Liver (tissue), 9 donors: Measurements from ENCODE around the gene PAIP1. TPM values are rescaled to one million over a fixed set of nuclear protein-coding genes. Genes with fewer than 3 reads are reported as not detected.
"Not testable (repeated sequence)": the region's sequence is repeated elsewhere in the genome, so short reads cannot be mapped to it uniquely, and the experiment has no call there.

Experiments
- DNase-seq: peaks from one replicate; pipeline ENCODE4 v3.0.0-alpha.2; 2017; ENCODE audit warnings: low spot score
- H3K27ac ChIP-seq, 2 donors: one replicate each; pipeline ENCODE4 v1.7.0; 2013; ENCODE audit warnings: inconsistent platforms in 2 of 2, low read length in 2 of 2, control low read depth in 1 of 2, low read depth in 1 of 2, mild to moderate bottlenecking in 1 of 2
- H3K27me3 ChIP-seq, 4 donors: one replicate each; pipeline versions ENCODE4 v1.6.1 to v1.7.0; 2013; ENCODE audit warnings: low read length in 3 of 4, inconsistent platforms in 1 of 4, mild to moderate bottlenecking in 1 of 4, moderate library complexity in 1 of 4; ENCODE audit not compliant: control insufficient read depth in 4 of 4, insufficient read depth in 4 of 4
- H3K36me3 ChIP-seq, 4 donors: one replicate each; pipeline versions ENCODE4 v1.6.1 to v1.7.0; 2013; ENCODE audit warnings: low read length in 3 of 4, mild to moderate bottlenecking in 3 of 4, low read depth in 1 of 4, moderate library complexity in 1 of 4; ENCODE audit not compliant: control insufficient read depth in 4 of 4, insufficient read depth in 3 of 4
- H3K4me1 ChIP-seq, 4 donors: one replicate each; pipeline versions ENCODE4 v1.6.1 to v1.7.0; 2013; ENCODE audit warnings: low read length in 3 of 4, mild to moderate bottlenecking in 3 of 4, moderate library complexity in 1 of 4; ENCODE audit not compliant: control insufficient read depth in 4 of 4, insufficient read depth in 4 of 4
- H3K4me3 ChIP-seq, 3 donors: one replicate each; pipeline versions ENCODE4 v1.6.1 to v1.7.0; 2013; ENCODE audit warnings: low read length in 3 of 3, control low read depth in 1 of 3, low read depth in 1 of 3, mild to moderate bottlenecking in 1 of 3
- H3K9ac ChIP-seq, 2 donors: one replicate each; pipeline ENCODE4 v1.7.0; 2013; ENCODE audit warnings: low read length in 2 of 2, mild to moderate bottlenecking in 2 of 2, moderate library complexity in 2 of 2, control low read depth in 1 of 2, low read depth in 1 of 2
- H3K9me3 ChIP-seq, 4 donors: one replicate each; pipeline versions ENCODE4 v1.6.1 to v1.7.0; 2013; ENCODE audit warnings: low read length in 3 of 4; ENCODE audit not compliant: control insufficient read depth in 4 of 4
- FOXA1 ChIP-seq: IDR thresholded peaks from 2 replicates; pipeline ENCODE4 v1.6.1; 2016; ENCODE audit warnings: antibody characterized with exemption
- HNF4A ChIP-seq, 2 donors: conservative IDR thresholded peaks; 2 replicates each; pipeline ENCODE4 v1.6.1; 2016; ENCODE audit warnings: antibody characterized with exemption in 2 of 2, mild to moderate bottlenecking in 2 of 2
- HNF4G ChIP-seq: IDR thresholded peaks from 2 replicates; pipeline ENCODE4 v1.6.1; 2016; ENCODE audit warnings: antibody characterized with exemption
- SP1 ChIP-seq: IDR thresholded peaks from 2 replicates; pipeline ENCODE4 v1.6.1; 2018; ENCODE audit warnings: antibody characterized with exemption, mild to moderate bottlenecking
- WGBS: extraction: QIAGEN DNeasy Blood & Tissue Kit; methylation state at CpG from one replicate; pipeline ENCODE4 v1.1.7; 2013; 5-methylcytosine and 5-hydroxymethylcytosine counted together
- polyA plus RNA-seq, 2 donors: library from polyadenylated mRNA; stranded (reverse) in 1 of 2; unstranded in 1 of 2; fragments of 200-250 nt in 1 of 2; fragments of >200 nt in 1 of 2; fragmentation: Nextera tagmentation in 1 of 2; extraction: Ambion mirVana in 1 of 2; gene quantifications; one replicate each; pipeline versions ENCODE4 v1.2.1 to v1.2.3, GENCODE V29; 2013 to 2015
- total RNA-seq, 2 donors: library from RNA; depleted of rRNA; stranded (reverse); fragments of >200 nt; gene quantifications; one replicate each; pipeline ENCODE4 v1.2.3, GENCODE V29; 2014
- TF ChIP-seq, protein P1 (sequence below): IDR thresholded peaks from 2 replicates; pipeline ENCODE4 v1.6.1; 2016; ENCODE audit warnings: antibody characterized with exemption, mild to moderate bottlenecking
- TF ChIP-seq, protein P2 (sequence below): IDR thresholded peaks from 2 replicates; pipeline ENCODE4 v1.6.1; 2016; ENCODE audit warnings: antibody characterized with exemption
- TF ChIP-seq, protein P3 (sequence below): IDR thresholded peaks from 2 replicates; pipeline ENCODE4 v1.6.1; 2016; ENCODE audit warnings: antibody characterized with exemption
- donor health status: healthy.
- donor health status: healthy.
- donor health status: healthy.
- donor health status: healthy.
- donor health status: healthy.

Gene PAIP1
- total and polyA plus RNA-seq, 4 donors = 27.0 to 50.8 (median 44.2) TPM

DNA sequence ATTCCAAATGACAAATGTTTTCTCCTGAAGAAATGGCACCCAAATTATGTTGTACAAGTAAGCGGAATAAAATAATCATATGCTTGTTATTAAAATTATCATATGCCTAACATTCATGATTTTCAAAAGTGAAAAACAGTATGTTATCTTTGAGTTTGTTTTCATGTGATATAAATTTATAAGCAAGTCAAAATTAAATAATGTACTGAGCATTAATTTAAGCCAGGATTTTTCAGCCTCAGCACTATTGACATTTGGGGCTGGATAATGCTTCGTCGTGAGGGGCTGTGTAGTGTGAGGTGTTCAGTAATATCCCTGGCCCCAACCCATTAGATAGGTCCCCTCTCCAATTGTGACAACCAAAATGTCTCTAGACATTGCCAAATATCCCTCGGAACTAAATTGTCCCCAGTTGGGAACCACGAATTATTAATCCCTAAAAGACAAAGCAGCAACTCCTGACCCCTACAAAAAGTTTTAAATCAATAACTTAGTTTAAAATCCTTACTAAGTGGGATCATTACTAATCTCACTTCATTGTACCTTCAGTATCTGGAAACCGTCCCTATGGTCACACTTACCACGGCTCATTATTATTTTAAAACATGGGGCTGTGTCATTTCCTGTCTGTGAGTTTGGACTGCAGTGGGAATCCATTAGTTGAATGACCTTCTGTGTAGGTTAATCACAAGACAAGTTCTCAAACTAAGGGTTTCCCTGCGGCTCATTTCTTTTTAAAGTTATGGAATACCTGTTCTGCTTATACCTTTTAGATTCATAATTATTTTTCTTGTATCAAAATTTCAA, 44.8 kb upstream of the PAIP1 start (continued):
- TF ChIP-seq, protein P1, sequence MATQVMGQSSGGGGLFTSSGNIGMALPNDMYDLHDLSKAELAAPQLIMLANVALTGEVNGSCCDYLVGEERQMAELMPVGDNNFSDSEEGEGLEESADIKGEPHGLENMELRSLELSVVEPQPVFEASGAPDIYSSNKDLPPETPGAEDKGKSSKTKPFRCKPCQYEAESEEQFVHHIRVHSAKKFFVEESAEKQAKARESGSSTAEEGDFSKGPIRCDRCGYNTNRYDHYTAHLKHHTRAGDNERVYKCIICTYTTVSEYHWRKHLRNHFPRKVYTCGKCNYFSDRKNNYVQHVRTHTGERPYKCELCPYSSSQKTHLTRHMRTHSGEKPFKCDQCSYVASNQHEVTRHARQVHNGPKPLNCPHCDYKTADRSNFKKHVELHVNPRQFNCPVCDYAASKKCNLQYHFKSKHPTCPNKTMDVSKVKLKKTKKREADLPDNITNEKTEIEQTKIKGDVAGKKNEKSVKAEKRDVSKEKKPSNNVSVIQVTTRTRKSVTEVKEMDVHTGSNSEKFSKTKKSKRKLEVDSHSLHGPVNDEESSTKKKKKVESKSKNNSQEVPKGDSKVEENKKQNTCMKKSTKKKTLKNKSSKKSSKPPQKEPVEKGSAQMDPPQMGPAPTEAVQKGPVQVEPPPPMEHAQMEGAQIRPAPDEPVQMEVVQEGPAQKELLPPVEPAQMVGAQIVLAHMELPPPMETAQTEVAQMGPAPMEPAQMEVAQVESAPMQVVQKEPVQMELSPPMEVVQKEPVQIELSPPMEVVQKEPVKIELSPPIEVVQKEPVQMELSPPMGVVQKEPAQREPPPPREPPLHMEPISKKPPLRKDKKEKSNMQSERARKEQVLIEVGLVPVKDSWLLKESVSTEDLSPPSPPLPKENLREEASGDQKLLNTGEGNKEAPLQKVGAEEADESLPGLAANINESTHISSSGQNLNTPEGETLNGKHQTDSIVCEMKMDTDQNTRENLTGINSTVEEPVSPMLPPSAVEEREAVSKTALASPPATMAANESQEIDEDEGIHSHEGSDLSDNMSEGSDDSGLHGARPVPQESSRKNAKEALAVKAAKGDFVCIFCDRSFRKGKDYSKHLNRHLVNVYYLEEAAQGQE = no peak
- no peak for TF ChIP-seq FOXA1

DNA sequence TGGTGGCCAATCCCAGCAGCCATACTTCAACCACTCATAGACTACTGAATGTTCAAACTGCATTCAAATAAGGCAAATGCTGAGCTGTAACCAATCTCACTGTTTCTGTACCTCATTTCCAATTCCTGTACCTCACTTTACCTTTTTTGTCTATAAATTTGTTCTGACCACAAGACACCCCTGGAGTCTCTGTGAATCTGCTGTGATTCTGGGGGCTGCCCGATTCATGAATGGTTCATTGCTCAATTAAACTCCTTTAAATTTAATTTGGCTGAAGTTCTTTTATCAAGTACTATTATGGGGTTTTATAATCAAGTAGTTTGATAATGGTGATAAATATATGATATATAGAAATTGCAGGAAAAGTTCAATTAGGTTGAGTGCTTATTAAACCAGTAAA, 42.0 kb upstream of the PAIP1 start:
- not testable (repeated sequence) for H3K9ac ChIP-seq, H3K27me3 ChIP-seq, DNase-seq, H3K9me3 ChIP-seq, H3K4me3 ChIP-seq, H3K36me3 ChIP-seq, H3K27ac ChIP-seq
- H3K4me1 ChIP-seq = peaks cover 5 to 21% (median 12%) of the 10 kb centered on the region in 4 donors
- WGBS = 99% methylated on average over 1 of the region's 1 CpG

DNA sequence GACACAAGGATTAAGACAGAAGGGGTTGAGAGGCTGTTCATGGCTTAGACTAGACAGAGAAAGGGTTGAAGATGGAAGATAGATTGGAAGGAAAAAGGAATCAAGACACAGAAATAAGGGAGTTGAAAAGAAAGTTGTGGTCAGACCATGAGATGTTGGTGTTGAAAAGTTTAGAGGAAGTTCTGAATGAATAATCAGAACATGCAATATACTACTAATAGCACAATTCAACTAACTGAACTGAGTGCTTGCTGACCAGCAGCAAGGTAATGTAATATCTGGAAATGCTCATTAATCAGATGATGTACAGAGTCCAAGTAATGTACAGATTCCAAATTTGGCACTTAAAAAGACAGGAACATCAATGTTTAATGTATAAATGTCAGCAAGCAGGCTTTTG, 35.5 kb upstream of the PAIP1 start:
- DNase-seq = no peak
- no peak for TF ChIP-seq HNF4G
- no peak for TF ChIP-seq SP1
- TF ChIP-seq FOXA1 = no peak
- TF ChIP-seq, protein P2, sequence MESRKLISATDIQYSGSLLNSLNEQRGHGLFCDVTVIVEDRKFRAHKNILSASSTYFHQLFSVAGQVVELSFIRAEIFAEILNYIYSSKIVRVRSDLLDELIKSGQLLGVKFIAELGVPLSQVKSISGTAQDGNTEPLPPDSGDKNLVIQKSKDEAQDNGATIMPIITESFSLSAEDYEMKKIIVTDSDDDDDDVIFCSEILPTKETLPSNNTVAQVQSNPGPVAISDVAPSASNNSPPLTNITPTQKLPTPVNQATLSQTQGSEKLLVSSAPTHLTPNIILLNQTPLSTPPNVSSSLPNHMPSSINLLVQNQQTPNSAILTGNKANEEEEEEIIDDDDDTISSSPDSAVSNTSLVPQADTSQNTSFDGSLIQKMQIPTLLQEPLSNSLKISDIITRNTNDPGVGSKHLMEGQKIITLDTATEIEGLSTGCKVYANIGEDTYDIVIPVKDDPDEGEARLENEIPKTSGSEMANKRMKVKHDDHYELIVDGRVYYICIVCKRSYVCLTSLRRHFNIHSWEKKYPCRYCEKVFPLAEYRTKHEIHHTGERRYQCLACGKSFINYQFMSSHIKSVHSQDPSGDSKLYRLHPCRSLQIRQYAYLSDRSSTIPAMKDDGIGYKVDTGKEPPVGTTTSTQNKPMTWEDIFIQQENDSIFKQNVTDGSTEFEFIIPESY = no peak
- TF ChIP-seq, protein P1 = no peak
- TF ChIP-seq HNF4A (conservative IDR thresholded peaks at IDR 0.05) = no peak
- TF ChIP-seq, protein P3, sequence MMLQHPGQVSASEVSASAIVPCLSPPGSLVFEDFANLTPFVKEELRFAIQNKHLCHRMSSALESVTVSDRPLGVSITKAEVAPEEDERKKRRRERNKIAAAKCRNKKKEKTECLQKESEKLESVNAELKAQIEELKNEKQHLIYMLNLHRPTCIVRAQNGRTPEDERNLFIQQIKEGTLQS = no peak

More for the DNA sequence above, 35.5 kb upstream of the PAIP1 start:
- Histone ChIP-seq H3K9me3 (no peaks in the 10 kb centered on the region), H3K4me1 (peaks cover 0 to 3% (median 0%) of the 10 kb centered on the region in 4 donors), H3K4me3 (no peak overlapping the region), H3K9ac (no peak overlapping the region), H3K36me3 (peaks cover 0 to 3% (median 0%) of the 10 kb centered on the region in 4 donors), H3K27ac (no peak overlapping the region), H3K27me3 (no peaks in the 10 kb centered on the region)
